K562 (cell line): ENCODE data around the gene ERBB4. TPM values are rescaled to one million over a fixed set of nuclear protein-coding genes. Genes with fewer than 3 reads are reported as not detected.

Experiments used
- ATAC-seq: fragments of 200-7000 bp; cut with Tn5 transposase; 3 replicates; pipeline ENCODE4 v1.9.1; 2020; ENCODE audit warnings: moderate library complexity
- BruUV-seq: library from RNA; stranded (reverse); fragments of 400-500 nt; replicated peaks from 2 replicates; lab custom pipeline; 2021; lab: Mats Ljungman, UMichigan
- CTCF ChIA-PET: fragments of 300-600 bp; formaldehyde crosslinking; extraction: SDS; loops from one replicate; lab custom pipeline; 2021; ENCODE audit warnings: low intra/inter-chr PET ratio; lab: Yijun Ruan, JAX
- POLR2A ChIA-PET: fragments of 300-600, 350-650 bp; sonication (Branson Sonifier 250); formaldehyde crosslinking; extraction: SDS; loops from one replicate; lab custom pipeline; 2021; ENCODE audit warnings: antibody characterized with exemption, inconsistent platforms; lab: Yijun Ruan, JAX
- DNase-seq, 4 experiments: peaks; one replicate each; pipeline versions ENCODE4 v3.0.0 to v3.0.0-alpha.2; 2011 to 2018; ENCODE audit warnings: low spot score in 3 of 4, mixed read lengths in 3 of 4; ENCODE audit errors: extremely low read depth in 1 of 4
- FAIRE-seq: peaks from 2 replicates; lab custom pipeline; 2011; peaks lifted over from hg19 to GRCh38; lab: Jason Lieb, UNC
- H2AFZ ChIP-seq: 2 replicates; pipeline ENCODE4 v1.6.0; 2011; ENCODE audit warnings: low read depth, low read length, control low read depth, inconsistent platforms
- H3K27ac ChIP-seq: fragments of 200-600 bp; 3 replicates; pipeline ENCODE4 v1.8.0; 2011; ENCODE audit warnings: low read depth, mild to moderate bottlenecking, control low read depth, inconsistent platforms, low read length, moderate library complexity, mixed read lengths; ENCODE audit errors: extremely low read depth
- H3K27me3 ChIP-seq, 2 experiments: fragments of 300-600 bp in 1 of 2; 2 replicates in 1 of 2; 3 replicates in 1 of 2; pipeline versions ENCODE4 v1.6.0 to v1.8.0; 2011; ENCODE audit warnings: inconsistent platforms in 2 of 2, low read length in 2 of 2, mild to moderate bottlenecking in 1 of 2, mixed read lengths in 1 of 2, moderate library complexity in 1 of 2; ENCODE audit not compliant: control insufficient read depth in 2 of 2, insufficient read depth in 2 of 2
- H3K36me3 ChIP-seq: fragments of 300-600 bp; 3 replicates; pipeline ENCODE4 v1.8.0; 2011; ENCODE audit warnings: mild to moderate bottlenecking, low read length, inconsistent platforms; ENCODE audit not compliant: control insufficient read depth, insufficient read depth
- H3K4me1 ChIP-seq, 2 experiments: fragments of 200-600 bp in 1 of 2; replicated peaks in 1 of 2; 2 replicates in 1 of 2; 3 replicates in 1 of 2; pipeline versions ENCODE4 v1.5.1 to v1.8.0; 2011; ENCODE audit warnings: inconsistent platforms in 2 of 2, low read length in 2 of 2, mild to moderate bottlenecking in 1 of 2, mixed read lengths in 1 of 2, moderate library complexity in 1 of 2; ENCODE audit not compliant: control insufficient read depth in 2 of 2, insufficient read depth in 2 of 2
- H3K4me2 ChIP-seq: 2 replicates; pipeline ENCODE4 v1.6.1; 2011; ENCODE audit warnings: low read length, control low read depth, inconsistent platforms, mixed read lengths; ENCODE audit not compliant: insufficient read depth
- H3K4me3 ChIP-seq: fragments of 200-600 bp; sonication (generic), shearing (Covaris generic); 2 replicates; pipeline ENCODE4 v1.5.1; 2016; ENCODE audit warnings: control low read depth, inconsistent platforms
- H3K79me2 ChIP-seq: fragments of 200-600 bp; 3 replicates; pipeline ENCODE4 v1.8.0; 2011; ENCODE audit warnings: low read length, inconsistent platforms; ENCODE audit not compliant: control insufficient read depth, insufficient read depth
- H3K9ac ChIP-seq, 2 experiments: 2 replicates each; pipeline versions ENCODE4 v1.6.0 to v1.6.1; 2011; ENCODE audit warnings: low read depth in 2 of 2, low read length in 2 of 2, control low read depth in 1 of 2, inconsistent platforms in 1 of 2, mild to moderate bottlenecking in 1 of 2, mixed read lengths in 1 of 2; ENCODE audit not compliant: insufficient read depth in 1 of 2
- H3K9me1 ChIP-seq: one replicate; pipeline ENCODE4 v1.6.0; 2011; ENCODE audit warnings: inconsistent platforms, mild to moderate bottlenecking, low read length, moderate library complexity; ENCODE audit not compliant: control insufficient read depth, insufficient read depth
- H3K9me3 ChIP-seq: replicated peaks from 2 replicates; pipeline ENCODE4 v1.5.1; 2011; ENCODE audit warnings: low read depth, low read length, inconsistent platforms; ENCODE audit not compliant: control insufficient read depth, insufficient read depth
- H4K20me1 ChIP-seq: replicated peaks from 2 replicates; pipeline ENCODE4 v1.6.1; 2011; ENCODE audit warnings: low read length, inconsistent platforms, mixed read lengths; ENCODE audit not compliant: control insufficient read depth, insufficient read depth
- BCL6 ChIP-seq: fragments of 250-450 bp; sonication (Bioruptor Pico); IDR thresholded peaks from 2 replicates; pipeline ENCODE4 v1.4.0; 2020
- CREB1 ChIP-seq, 2 experiments: sonication (generic) in 1 of 2; formaldehyde crosslinking in 1 of 2; IDR thresholded peaks; 2 replicates each; pipeline versions ENCODE4 v1.6.1 to v1.8.0; 2012 to 2022; ENCODE audit warnings: inconsistent platforms in 1 of 2, mild to moderate bottlenecking in 1 of 2, missing genetic modification reagents in 1 of 2, moderate library complexity in 1 of 2
- DPF2 ChIP-seq: fragments of 450-650 bp; IDR thresholded peaks from 2 replicates; pipeline ENCODE4 v1.6.1; 2016
- ILK ChIP-seq: fragments of 450-650 bp; IDR thresholded peaks from 2 replicates; pipeline ENCODE4 v1.6.1; 2016; ENCODE audit warnings: missing genetic modification characterization, low read depth, mild to moderate bottlenecking, missing compliant biosample characterization, moderate library complexity, borderline replicate concordance
- KLF16 ChIP-seq: IDR thresholded peaks from 2 replicates; pipeline ENCODE4 v1.6.1; 2016; ENCODE audit warnings: antibody characterized with exemption
- RBM39 ChIP-seq: fragments of 200-400 bp; formaldehyde crosslinking; optimal IDR thresholded peaks from 2 replicates; pipeline ENCODE3; 2018; ENCODE audit warnings: low read depth, low read length
- SIN3B ChIP-seq: fragments of 450-650 bp; IDR thresholded peaks from 2 replicates; pipeline ENCODE4 v1.6.1; 2017; ENCODE audit warnings: low read depth, mild to moderate bottlenecking, moderate library complexity
- SMAD1 ChIP-seq: fragments of 150-350 bp; IDR thresholded peaks from 2 replicates; pipeline ENCODE4 v1.6.1; 2014; ENCODE audit warnings: low read length, low read depth; ENCODE audit not compliant: partially characterized antibody
- SMARCB1 ChIP-seq: IDR thresholded peaks from 2 replicates; pipeline ENCODE4 v1.6.1; 2011; ENCODE audit warnings: improper control_type of control experiment, low read depth; ENCODE audit not compliant: insufficient read length
- ZBTB17 ChIP-seq: fragments of 450-650 bp; formaldehyde crosslinking; IDR thresholded peaks from 2 replicates; pipeline ENCODE4 v1.4.0; 2020; ENCODE audit warnings: mild to moderate bottlenecking
- ZFP1 ChIP-seq: fragments of 450-650 bp; formaldehyde crosslinking; IDR thresholded peaks from 2 replicates; pipeline ENCODE4 v1.4.0; 2020; ENCODE audit warnings: mild to moderate bottlenecking, mixed read lengths
- ZFPM2 ChIP-seq: fragments of 250-450 bp; sonication (Bioruptor Pico); IDR thresholded peaks from 2 replicates; pipeline ENCODE4 v1.5.1; 2022; ENCODE audit warnings: mild to moderate bottlenecking
- ZNF143 ChIP-seq: sonication (generic); formaldehyde crosslinking; IDR thresholded peaks from 2 replicates; pipeline ENCODE4 v1.9.0; 2022; ENCODE audit warnings: mild to moderate bottlenecking, missing genetic modification reagents
- ZNF174 ChIP-seq: fragments of 250-450 bp; sonication (Bioruptor Pico); IDR thresholded peaks from 2 replicates; pipeline ENCODE4 v1.4.0; 2020; ENCODE audit warnings: mild to moderate bottlenecking
- ZNF24 ChIP-seq: fragments of 450-650 bp; IDR thresholded peaks from 2 replicates; pipeline ENCODE4 v1.6.1; 2016
- ZNF384 ChIP-seq: IDR thresholded peaks from 2 replicates; pipeline ENCODE4 v1.6.1; 2012; ENCODE audit warnings: low read depth, low read length, improper control_type of control experiment
- ZNF444 ChIP-seq: fragments of 250-450 bp; sonication (Bioruptor Pico); IDR thresholded peaks from 2 replicates; pipeline ENCODE4 v1.4.0; 2020; ENCODE audit warnings: mild to moderate bottlenecking, moderate library complexity
- ZNF76 ChIP-seq: fragments of 250-450 bp; sonication (Bioruptor Pico); IDR thresholded peaks from 2 replicates; pipeline ENCODE4 v1.4.0; 2020; ENCODE audit warnings: mild to moderate bottlenecking, moderate library complexity, borderline replicate concordance
- ZNF780A ChIP-seq: fragments of 250-450 bp; sonication (Bioruptor Pico); IDR thresholded peaks from 2 replicates; pipeline ENCODE4 v1.5.0; 2021; ENCODE audit warnings: mild to moderate bottlenecking
- WGBS: fragments of 100-300 bp; shearing (Covaris generic); methylation state at CpG from one replicate; pipeline ENCODE4 v1.1.6; 2016; ENCODE audit warnings: low coverage, mixed read lengths; ENCODE audit not compliant: insufficient coverage; ENCODE audit errors: missing lambda C conversion rate; 5-methylcytosine and 5-hydroxymethylcytosine counted together
- in situ Hi-C: fragments of 300-500 bp; cut with MboI; formaldehyde crosslinking; loops from 4 replicates; pipeline ENCODE4 v1.15.0; 2018; ENCODE audit warnings: inconsistent platforms, mixed read lengths
- intact Hi-C: fragments of 100-400 bp; cut with micrococcal nuclease; formaldehyde crosslinking; loops from 2 replicates; pipeline ENCODE4 v1.14.2; 2022
- polyA plus RNA-seq, 8 experiments: library from polyadenylated mRNA; depleted of rRNA in 4 of 8; stranded (reverse) in 5 of 8; unstranded in 3 of 8; fragments of >200 nt; fragmentation: Nextera tagmentation in 2 of 8; fragmentation: Illumina TruSeq in 1 of 8; extraction: Ambion mirVana in 2 of 8; extraction: Trizol in 1 of 8; gene quantifications; 2 replicates each; pipeline versions ENCODE4 v1.2.1 to v1.2.3, GENCODE V29; 2011 to 2014; ENCODE audit warnings: inconsistent platforms in 1 of 8, missing spikeins in 1 of 8
- total RNA-seq, 7 experiments: library from RNA; depleted of rRNA in 6 of 7; stranded (reverse); fragments of >200 nt in 6 of 7; fragmentation: Illumina TruSeq in 2 of 7; extraction: Trizol in 2 of 7; gene quantifications; 2 replicates each; pipeline versions ENCODE4 v1.2.1 to v1.2.3, GENCODE V29; 2011 to 2021; ENCODE audit warnings: low replicate concordance in 1 of 7
- TF ChIP-seq, protein P1 (sequence below): fragments of 250-450 bp; sonication (Bioruptor Pico); IDR thresholded peaks from 2 replicates; pipeline ENCODE4 v1.4.0; 2020; ENCODE audit warnings: mild to moderate bottlenecking

ERBB4 gene
- total and polyA plus RNA-seq, 9 of the 15 experiments (the other 6 are each of a cell fraction or from before 2014, with no cell fraction given): not detected

DNA sequence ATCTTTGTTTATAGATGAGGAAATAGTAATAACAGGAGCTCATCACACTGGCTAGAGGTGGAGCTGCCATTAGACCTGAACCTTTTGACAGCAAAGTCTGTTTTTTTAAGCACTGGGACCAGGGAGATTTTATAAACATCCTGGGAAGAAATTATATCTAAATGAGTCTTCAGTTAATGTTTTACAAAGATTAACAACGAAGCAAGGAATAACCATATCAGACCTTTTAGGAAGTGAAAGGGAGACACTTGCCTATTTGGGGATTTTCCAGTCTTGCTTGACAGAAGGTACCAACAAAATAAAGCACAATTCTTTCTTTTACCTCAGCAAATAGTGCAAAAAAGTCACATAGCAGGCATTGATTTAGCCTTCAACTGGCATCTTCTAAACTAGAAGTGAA, 1205.2 kb downstream of the ERBB4 start:
- WGBS: 0% methylated on average over 1 of the region's 1 CpG
- BruUV-seq: no TSS peak
- H3K27me3 ChIP-seq: no peaks in the 10 kb centered on the region

DNA sequence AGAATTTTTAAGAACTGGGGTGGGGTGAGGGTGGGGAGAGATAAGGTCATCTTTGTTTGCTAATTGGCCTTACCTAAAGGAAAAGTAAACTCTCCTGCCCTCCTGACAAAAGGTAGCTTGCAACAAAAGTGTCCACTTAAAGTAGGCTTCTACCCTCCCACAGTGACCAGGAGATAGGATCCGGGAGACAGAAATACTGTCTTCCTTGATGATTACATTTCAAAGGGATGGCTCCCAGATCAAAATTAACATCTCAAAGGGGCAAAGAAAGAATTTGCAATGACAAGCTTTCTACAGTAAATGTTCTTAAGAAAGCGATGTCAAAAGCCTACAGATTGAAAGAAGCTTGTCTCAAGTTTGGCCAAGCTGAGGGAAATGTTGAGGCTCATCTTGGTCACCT, 1206.9 kb downstream of the ERBB4 start:
- FAIRE-seq: no peak
- POLR2A ChIA-PET: no interaction called here
- intact Hi-C loops: no loop called here

More for the DNA sequence above, 1205.2 kb downstream of the ERBB4 start:
- no peak overlapping the region for H3K9ac ChIP-seq
- no peaks in the 10 kb centered on the region for H3K36me3 ChIP-seq
- in situ Hi-C loops: no loop called here
- H2AFZ ChIP-seq: no peak overlapping the region
- no peaks in the 10 kb centered on the region for H3K9me1 ChIP-seq
- ChIA-PET CTCF (no interaction called here), POLR2A (no interaction called here)
- no peak overlapping the region for H3K4me3 ChIP-seq
- DNase-seq: no peak
- H3K4me2 ChIP-seq: no peak overlapping the region
- no peaks in the 10 kb centered on the region for H3K79me2 ChIP-seq
- intact Hi-C loops: no loop called here
- H3K27ac ChIP-seq: no peak overlapping the region
- no peaks in the 10 kb centered on the region for H4K20me1 ChIP-seq
- H3K9me3 ChIP-seq: no peaks in the 10 kb centered on the region
- ATAC-seq: no peak
- FAIRE-seq: no peak
- no peaks in the 10 kb centered on the region for H3K4me1 ChIP-seq
- no peak for TF ChIP-seq ZNF174 (CRISPR knock-in tag)
- TF ChIP-seq BCL6: no peak
- no peak for TF ChIP-seq SMARCB1
- TF ChIP-seq ZNF444 (CRISPR knock-in tag): no peak
- TF ChIP-seq ZBTB17: no peak
- TF ChIP-seq ZNF384: no peak
- no peak for TF ChIP-seq ILK (tag)
- no peak for TF ChIP-seq SIN3B
- no peak for TF ChIP-seq ZNF24
- no peak for TF ChIP-seq KLF16
- no peak for TF ChIP-seq ZNF76
- TF ChIP-seq ZNF143 (CRISPR knock-in tag): no peak
- TF ChIP-seq SMAD1: no peak
- TF ChIP-seq ZFP1: no peak
- no peak for TF ChIP-seq CREB1 (IDR thresholded peaks at IDR 0.05)
- no peak for TF ChIP-seq CREB1 (CRISPR knock-in tag; IDR thresholded peaks at IDR 0.05)

More for the DNA sequence above, 1206.9 kb downstream of the ERBB4 start:
- H4K20me1 ChIP-seq: no peaks in the 10 kb centered on the region
- no peaks in the 10 kb centered on the region for H3K79me2 ChIP-seq
- no peak overlapping the region for H3K27ac ChIP-seq
- H3K9me1 ChIP-seq: no peaks in the 10 kb centered on the region
- no peak overlapping the region for H3K4me2 ChIP-seq
- H3K4me1 ChIP-seq: no peaks in the 10 kb centered on the region
- TF ChIP-seq ZFPM2 (CRISPR knock-in tag) (no peak), ZNF780A (no peak), RBM39 (no peak), DPF2 (no peak)
- TF ChIP-seq, protein P1, sequence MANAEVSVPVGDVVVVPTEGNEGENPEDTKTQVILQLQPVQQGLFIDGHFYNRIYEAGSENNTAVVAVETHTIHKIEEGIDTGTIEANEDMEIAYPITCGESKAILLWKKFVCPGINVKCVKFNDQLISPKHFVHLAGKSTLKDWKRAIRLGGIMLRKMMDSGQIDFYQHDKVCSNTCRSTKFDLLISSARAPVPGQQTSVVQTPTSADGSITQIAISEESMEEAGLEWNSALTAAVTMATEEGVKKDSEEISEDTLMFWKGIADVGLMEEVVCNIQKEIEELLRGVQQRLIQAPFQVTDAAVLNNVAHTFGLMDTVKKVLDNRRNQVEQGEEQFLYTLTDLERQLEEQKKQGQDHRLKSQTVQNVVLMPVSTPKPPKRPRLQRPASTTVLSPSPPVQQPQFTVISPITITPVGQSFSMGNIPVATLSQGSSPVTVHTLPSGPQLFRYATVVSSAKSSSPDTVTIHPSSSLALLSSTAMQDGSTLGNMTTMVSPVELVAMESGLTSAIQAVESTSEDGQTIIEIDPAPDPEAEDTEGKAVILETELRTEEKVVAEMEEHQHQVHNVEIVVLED (CRISPR knock-in tag): no peak
- H3K9me3 ChIP-seq: no peaks in the 10 kb centered on the region
- no peaks in the 10 kb centered on the region for H3K27me3 ChIP-seq
- no peak for DNase-seq
- WGBS: 0% methylated on average over 2 of the region's 2 CpGs
- in situ Hi-C loops: no loop called here
- H3K36me3 ChIP-seq: no peaks in the 10 kb centered on the region
- no peak overlapping the region for H3K4me3 ChIP-seq
- CTCF ChIA-PET: no interaction called here
- no peak overlapping the region for H3K9ac ChIP-seq
- H2AFZ ChIP-seq: no peak overlapping the region
- no peak for ATAC-seq
- BruUV-seq: no TSS peak
